Measurements from ENCODE around the gene NUPR2.
"Not testable (repeated sequence)": the region's sequence is repeated elsewhere in the genome, so short reads cannot be mapped to it uniquely, and the experiment has no call there.

NUPR2 gene, protein sequence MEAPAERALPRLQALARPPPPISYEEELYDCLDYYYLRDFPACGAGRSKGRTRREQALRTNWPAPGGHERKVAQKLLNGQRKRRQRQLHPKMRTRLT

DNA sequence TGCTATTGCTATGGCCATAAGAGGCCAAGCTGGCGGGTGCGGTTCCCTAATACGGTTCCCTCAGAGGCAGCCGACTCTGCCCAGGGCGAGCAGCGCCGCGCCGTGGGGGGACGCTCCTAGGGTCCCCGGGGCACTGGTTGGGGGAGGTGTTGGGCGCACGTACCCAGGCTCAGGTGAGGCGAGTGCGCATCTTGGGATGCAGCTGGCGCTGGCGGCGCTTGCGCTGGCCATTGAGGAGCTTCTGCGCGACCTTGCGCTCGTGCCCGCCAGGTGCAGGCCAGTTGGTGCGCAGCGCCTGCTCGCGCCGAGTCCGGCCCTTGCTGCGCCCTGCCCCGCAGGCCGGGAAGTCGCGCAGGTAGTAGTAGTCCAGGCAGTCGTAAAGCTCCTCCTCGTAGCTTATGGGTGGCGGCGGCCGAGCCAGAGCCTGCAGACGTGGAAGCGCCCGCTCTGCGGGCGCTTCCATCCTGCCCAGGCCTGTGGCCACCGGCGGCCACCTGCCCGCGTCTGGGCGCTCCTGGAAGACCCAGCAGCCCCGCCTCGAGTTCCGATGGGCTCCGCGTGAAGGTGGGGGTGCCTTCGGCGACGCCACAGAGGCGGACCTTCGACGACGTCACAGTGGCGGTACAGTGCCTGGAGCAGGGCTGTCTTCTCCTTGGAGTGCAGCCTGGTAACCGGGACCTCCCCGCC, at the start of gene NUPR2:
TSS of gene NUPR2 (minus strand) at position 566 of the 687 bp plus-strand sequence. CDS start at position 463, 103 bp downstream.
- DNase-seq = no peak

DNA sequence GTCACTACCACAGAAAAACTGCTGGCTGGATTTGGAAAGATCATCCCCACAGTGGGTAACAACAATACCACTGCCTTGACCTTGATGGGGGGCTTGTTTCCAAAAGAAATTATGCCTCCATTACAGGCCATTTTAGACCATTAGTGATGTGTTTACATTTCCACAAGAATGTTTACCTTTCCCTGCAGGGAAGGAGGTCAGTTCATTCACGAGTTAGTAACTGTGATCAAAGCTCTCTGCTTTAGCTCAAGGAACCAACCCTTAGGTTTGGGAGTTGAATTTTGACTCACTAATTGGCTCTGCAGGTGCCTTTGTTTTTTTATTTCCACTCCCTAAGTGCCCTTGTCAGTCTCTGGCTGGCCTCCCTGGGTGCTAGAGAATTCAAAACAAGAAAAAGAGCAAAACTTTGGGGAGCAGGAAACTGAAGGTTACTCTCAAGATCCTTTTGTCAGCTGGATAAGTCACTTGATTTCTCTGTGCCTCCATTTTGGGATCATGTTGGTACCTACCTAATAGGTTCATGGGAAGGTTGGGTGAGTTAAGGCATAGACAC, 41.1 kb upstream of the NUPR2 start:
- no peak for DNase-seq

DNA sequence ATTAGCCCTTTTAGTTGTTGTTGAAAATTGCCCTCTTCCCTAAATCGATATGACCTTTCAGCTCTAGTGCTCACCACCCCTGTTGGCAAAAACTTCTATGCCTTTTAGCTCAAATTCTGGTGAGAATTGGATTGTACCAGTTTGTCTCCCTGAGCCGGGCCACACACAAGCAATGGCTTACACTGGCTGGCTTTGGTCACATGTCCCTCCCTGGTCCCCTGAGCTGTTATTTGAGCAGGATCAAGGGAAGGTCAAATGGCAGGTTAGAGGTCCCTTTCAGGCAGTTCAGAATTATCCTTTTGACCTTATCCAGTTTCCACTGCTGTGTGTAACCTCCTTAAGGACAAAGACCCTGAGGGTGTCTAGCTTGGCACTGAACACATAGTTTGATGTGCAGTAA, 14.8 kb upstream of the NUPR2 start:
- not testable (repeated sequence) for DNase-seq

DNA sequence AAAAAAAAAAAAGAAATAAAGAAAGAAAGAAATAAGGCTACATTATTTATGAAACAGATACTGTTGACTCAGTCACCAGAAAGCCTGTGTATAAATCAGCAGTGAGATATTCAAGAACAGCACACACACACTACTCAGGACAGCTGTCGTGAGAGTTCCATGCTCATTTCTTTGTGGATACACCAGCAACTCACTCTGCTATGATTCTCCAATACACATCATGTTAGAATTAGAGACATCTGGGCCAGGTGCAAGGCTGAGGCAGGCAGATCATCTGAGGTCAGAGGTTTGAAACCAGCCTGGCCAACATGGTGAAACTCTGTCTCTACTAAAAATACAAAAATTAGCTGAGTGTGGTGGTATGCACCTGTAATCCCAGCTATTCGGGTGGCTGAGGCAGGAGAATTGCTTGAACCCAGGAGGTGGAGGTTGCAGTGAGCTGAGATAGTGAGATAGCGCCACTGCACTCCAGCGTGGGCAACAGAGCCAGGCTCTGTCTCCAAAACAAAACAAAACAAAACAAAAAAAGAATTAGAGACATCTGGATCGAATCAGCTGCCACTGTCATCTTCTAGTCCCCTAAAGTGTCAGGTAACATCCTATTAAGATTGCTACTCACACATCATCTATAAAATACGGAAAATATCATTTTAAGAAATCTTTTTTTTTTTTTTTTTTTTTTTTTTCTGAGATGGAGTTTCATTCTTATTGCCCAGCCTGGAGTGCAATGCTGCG, 11.2 kb upstream of the NUPR2 start:
- DNase-seq = no peak

DNA sequence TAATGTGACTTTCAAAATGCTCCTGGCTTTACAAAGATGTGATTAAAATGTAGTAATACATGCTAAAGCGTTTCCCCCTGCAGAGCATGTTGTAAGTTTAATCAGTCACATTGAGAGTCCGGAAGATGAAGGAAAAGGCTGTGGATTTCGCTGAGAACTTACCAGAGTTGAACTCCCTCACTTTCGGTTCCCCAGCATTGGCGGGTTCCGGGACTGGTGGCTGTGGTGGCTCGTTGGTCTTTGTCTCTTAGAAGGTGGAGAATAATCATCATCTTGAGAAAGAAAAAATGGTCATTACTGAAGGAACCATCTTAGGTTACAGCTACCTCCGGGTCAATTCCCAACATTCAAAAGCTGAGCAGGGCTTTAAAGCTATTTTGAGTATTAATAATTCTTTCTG, 9.6 kb upstream of the NUPR2 start:
- no peak for DNase-seq

DNA sequence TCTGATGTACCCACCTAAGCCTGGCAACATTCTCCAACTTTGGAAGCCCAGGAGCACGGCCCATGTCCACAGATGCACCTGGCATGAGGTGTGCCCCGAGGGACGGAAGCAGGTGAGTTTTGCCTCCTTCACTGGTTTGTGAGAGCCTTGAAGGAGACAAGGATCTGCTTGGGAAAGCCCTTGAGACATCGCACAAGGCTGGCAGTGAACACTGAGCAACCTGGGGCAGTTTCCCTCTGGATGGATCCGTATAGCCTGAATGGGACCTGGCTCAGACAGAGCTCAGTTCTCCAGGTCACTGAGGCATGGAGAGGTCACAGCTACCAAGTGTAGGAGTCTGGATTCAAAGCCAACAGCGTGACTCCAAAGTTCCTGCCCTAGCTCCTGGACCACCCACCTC, 8.8 kb upstream of the NUPR2 start:
- DNase-seq = no peak

DNA sequence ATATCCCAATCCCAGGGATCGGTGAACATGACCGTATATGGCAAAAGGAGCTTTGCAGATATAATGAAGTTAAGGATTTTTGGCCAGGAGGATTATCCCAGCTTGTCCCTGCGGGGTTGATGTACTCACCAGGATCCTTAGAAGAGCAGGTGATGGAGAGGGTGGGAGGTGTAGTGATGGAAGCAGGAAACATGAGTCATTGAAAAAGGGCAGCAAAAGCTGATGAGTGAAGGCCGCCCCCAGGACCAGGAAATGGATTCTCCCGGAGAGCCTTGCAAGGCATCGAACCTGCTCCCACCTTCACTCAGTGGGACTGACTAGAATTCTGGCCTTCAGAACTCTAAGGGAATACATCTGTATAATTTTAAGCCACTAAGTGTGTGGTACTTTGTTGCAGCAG, 5.2 kb upstream of the NUPR2 start:
- DNase-seq = no peak

DNA sequence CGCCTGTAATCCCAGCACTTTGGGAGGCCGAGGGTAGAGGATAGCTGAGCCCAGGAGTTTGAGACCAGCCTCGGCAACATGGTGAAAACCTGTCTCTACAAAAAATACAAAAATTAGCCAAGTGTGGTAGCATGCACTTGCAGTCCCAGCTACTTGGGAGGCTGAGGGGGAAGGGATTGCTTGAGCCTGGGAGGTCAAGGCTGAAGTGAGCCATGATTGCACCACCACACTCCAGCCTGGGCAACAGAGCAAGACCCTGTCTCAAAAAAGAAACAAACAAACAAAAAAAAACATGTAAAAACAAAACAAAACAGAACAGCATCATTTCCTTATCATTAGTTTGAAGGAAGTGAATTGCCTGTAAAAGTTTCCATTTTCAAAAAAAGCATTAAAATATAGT, 4.0 kb downstream of the NUPR2 start:
- not testable (repeated sequence) for DNase-seq

DNA sequence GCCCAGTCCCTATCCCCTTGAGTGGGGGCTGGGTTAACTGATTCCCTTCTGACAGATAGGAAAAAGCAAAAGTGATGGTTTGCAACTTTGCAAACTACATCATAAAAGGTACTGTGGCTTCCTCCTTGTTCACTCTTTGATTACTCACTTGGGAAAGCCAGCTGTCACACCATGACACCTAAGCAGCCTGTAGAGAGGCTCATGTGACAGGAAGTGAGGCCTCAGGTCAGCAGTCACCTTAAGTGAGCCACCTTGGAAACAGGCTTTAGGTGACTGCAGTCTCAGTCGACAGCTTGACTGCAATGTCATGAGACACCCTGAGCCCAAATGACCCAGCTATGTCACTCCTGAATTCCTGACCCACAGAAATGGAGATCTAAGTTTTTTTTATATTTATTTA, 5.6 kb downstream of the NUPR2 start:
- no peak for DNase-seq

DNA sequence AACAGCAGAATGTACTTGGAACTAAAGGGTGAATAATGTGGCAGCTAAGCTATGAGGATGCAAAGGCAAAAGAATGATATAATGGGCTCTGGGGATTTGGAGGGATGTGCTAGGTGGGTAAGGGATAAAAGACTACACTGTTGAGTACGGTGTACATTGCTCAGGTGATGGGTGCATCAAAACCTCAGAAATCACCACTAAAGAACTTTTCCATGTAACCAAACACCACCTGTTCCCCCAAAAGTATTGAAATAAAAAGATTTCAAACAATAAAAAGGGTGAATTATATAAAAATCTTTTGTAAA, 8.3 kb downstream of the NUPR2 start:
- no peak for DNase-seq

DNA sequence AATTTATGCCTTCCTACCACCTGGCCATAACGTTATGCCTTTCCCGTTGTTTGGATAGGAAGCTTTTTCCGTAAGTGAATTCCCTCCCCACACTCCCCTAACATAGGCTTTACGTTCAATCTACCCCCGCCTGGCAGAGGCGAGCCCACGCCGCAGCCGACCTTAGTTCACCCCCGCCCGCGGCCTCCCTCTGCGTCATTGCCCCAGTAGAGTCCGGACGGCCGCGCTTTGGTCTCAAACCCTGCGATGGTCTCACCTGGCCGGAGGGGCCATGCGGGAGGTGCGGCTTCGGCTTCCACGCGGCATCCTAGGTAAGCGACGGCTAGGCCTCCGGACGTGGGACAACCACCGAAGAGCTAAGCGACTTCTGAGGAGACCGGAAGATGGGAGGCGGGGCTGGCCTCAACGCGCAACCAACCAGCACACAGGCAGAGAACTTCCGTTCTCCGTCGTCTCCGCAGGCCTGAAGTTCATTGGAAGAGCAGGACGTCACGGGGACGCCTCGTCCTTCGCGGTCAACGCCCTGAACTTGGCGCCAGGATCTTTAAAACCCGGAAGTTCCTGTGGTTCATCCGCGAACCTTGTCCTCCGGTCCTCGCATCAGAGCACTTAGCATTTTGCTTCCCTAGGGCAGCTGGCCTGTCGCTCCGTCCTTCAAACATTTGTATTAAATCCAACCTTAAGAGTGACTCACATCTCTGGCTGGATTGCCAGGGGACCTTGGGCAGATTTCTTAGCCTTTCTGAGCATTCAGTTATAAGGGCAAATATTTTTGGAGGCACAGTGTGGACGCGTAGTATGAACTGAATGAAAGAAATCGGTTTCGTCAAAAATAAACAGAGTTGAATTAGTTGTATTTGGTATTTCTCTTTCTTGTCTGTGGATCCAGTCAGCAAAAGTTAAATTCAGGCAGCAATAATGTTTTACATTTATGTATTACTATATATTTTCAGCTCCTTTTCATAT, 9.8 kb downstream of the NUPR2 start, which contains the start of gene CHCHD2:
TSS of gene CHCHD2 (minus strand) at position 369 of the 966 bp plus-strand sequence. CDS start at position 306, 63 bp downstream.
- peak; percentile 96 to 99 (median 98) for DNase-seq

DNA sequence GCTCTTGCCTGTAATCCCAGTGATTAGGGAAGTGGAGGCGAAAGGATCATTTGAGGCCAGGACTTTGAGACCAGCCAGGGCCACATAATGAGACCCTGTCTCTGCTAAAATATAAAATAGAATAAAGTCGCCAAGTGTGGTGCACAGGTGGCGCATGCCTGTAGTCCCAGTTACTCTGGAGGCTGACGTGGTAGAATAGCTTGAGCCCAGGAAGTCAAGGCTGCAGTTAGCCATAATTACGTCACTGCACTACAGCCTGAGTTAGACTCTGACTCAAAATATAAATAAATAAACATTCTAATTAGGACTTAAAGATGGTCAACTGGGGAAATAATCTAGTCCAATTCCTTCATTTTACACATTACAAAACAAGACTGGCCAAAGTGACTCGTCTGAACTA, 10.7 kb downstream of the NUPR2 start:
- peak; percentile 51 to 72 (median 69) for DNase-seq

DNA sequence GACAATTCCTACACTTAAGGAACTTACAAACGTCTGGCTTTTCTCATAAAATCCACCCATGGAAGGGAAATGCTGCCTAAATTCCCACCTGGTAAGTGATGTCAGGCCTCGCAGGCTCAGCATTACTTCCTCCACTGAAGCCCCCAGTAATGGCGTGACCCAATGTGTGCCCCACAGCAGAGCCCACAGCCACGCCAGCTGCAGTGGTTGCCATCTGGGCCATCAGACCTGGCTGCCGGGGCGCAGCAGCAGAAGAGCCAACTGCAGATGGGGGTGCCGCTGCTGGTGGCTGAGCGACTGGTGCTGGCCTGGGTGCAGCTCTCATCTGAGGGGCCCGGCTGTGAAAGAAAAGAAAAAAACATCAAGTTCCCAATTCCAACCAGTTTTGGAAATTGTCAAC, 12.1 kb downstream of the NUPR2 start:
- DNase-seq = not testable (repeated sequence)

DNA sequence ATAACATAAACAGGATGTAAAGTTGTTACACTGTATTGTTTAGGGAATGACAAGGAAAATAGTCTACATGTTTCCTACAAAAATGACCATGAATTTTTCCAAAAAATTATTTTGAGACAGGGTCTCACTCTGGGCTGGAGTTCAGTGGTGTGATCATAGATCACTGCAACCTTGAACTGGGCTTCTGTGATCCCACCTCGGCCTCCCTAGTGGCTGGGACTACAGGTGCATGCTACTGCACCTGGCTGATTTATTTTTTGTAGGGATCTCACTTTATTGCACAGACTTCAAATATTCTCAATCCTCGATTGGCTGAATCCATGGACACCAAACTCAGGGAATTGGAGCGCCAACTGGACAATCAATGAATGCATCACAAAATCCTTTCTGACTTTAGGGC, 16.6 kb downstream of the NUPR2 start:
- no peak for DNase-seq

DNA sequence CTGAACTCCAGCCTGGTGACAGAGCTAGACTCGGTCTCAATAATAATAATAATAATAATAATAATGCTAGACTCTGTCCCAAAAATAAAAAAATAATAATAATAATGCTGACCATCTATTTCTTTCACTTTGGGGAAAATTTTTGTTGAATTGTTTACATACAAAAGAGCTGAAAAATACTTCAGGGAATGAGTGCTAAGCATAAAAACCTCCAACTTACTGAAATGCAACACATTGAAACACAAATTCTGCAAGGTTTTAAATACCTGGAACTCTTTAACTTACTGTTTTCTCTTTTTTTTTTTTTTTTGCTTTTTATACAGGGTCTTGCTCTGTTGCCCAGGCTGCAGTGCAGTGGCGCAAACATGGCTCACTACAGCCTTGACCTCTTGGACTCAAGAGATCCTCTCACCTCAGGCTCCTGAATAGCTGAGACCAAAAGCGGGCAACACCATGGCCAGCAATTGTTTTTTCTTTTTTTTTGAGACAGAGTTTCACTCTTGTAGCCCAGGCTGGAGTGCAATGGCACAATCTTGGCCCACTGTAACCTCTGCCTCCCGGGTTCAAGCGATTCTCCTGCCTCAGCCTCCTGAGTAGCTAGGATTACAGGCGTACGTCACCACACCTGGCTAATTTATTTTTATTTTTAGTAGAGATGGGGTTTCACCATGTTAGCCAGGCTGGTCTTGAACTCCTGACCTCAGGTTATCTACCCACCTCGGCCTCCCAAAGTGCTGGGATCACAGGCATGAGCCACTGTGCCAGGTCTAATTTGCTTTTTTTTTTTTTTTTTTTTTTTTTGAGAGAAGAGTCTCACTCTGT, 17.8 kb downstream of the NUPR2 start:
- not testable (repeated sequence) for DNase-seq

DNA sequence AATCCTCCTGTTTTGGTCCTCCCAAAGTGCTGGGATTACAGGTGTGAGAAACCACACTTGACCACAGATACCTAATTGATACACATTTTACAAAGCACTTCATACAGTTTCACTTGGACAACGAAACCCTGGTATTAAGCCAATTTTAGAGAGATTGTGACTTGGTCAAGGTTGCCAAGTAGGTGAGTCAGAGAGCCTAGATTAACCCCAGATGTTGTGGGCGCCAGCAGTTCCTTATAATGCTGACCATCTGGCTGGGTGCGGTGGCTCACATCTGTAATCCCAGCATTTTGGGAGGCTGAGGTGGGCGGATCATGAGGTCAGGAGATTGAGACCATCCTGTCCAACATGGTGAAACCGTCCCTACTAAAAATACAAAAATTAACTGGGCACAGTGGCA, 18.5 kb downstream of the NUPR2 start:
- DNase-seq = peak in 2 of 3 donors; percentile 20 to 31

DNA sequence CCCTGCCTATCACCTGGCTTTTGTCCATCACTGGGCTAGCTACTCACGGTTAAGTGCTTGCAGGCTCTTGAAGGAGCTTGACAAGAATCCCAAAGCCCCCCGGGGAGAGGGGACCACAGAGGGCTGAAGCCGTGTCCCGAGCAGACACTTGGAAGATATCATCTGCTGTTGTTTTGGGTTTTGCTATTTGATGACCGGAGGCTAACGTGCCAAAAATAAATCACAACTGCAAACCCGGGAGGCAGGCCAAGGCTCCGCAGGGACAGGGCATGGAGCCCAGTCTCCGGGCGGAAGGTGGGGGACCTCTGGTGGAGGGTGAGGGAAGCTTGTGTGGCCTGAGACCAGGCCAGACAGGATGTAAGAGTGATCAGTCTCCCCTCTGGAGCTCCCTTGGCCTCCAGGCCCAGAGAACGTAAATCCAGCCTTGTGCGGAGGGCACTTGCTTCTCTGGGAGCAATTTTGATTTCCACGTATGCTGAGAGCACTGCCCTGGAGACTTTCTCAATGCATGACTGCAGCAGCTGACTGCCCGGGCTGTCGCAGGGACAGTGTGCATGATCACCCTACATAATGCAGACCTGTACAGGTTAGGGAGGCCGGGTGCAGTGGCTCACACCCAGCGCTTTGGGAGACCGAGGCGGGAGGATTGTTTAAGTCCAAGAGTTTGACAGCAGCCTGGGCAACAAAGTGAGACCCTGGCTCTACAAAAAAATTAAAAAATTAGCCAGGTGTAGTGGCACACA, 23.3 kb downstream of the NUPR2 start, which contains the start of gene PHKG1:
TSS of gene PHKG1 (minus strand) at position 164 of the 743 bp plus-strand sequence. CDS start 4,011 bp downstream, outside the sequence.
- no peak for DNase-seq

DNA sequence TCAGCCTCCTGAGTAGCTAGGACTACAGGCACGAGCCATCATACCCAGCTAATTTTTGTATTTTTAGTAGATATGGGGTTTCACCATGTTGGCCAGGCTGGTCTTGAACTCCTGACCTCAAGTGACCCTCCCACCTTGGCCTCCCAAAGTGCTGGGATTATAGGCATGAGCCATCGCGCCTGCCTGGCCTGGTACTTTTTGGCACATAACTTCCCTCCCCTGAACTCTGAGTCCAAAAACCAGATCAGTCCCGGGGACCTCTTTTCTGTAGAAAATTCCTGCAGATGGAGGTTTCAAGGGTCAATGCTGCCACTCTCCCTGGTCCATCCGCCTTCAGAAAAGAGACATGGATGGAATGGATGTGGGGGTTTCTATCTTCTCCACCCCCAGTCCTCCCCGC, 23.8 kb downstream of the NUPR2 start:
- not testable (repeated sequence) for DNase-seq

DNA sequence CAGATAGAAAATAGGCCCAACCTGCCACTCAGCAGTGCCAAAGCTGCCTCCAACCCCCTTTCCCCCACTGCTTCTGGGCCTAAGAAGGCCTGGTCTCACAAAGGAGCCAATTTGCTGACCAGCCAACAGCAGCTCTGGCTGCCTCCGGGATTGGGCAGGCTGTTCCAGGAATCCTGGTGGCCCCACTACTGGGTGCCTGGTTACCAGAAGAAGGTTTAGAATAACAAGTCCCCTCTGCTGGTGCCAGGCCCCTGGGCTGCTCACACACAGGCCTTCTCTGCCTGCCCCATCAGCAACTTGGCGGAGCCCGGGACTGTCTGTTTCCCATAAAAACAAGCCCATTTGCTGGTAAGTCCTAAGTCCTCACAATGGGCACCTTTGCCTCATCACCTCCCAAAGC, 24.6 kb downstream of the NUPR2 start:
- no peak for DNase-seq

DNA sequence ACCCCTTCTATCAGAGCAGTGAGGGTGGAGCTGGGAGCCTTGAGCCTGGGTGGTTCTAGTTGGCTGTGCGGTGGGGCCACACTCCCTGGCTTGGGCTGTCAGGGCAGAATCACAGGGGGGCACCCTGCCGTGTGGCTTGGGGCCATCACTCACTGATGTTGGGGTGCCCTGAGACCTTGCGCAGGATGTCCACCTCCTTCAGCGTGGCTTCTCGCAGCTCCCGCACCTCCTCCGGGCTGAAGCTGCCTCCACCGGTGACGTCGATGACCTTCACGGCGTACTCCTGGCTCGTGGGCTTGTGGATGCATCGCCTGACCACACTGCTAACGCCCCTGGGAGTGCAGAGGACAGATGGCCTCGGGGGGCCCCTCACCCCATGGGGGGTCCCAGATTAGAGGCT, 28.8 kb downstream of the NUPR2 start:
- DNase-seq = no peak

DNA sequence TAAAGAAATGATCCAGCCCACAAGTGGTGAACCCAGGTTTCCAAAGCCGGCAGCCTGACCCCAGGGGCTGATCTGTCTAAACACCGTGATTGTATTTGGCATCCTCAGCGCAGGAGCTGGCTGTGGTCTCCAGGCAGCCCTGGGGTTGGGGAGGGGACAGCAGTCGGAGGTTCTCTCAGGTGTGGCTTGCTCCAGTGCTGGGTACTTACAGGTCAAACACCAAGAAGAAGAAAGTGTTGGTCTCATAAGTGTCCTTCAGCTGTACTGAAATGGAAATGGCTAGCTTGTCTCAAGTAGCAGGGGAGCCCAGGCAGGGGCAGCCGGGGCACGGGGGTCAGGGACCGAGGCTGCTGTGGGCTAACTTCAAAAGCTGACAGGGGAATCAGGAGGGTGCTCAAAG, 29.5 kb downstream of the NUPR2 start:
- DNase-seq = no peak

All from suppressor macrophage treated with lipopolysaccharide for 1 hour (primary cell).